Stomach (tissue), 4 donors: ENCODE results near the gene SKA3.

Source experiments
- EP300 ChIP-seq: sonication (generic); formaldehyde crosslinking; IDR thresholded peaks from one replicate; pipeline ENCODE4 v1.6.1; 2017; ENCODE audit warnings: antibody characterized with exemption
- POLR2A ChIP-seq, 4 donors: fragments of 450-650 bp; IDR thresholded peaks; one replicate each; pipeline ENCODE4 v1.6.1; 2016; ENCODE audit warnings: antibody characterized with exemption in 4 of 4, control low read depth in 2 of 4, mild to moderate bottlenecking in 1 of 4, moderate library complexity in 1 of 4
- TF ChIP-seq, protein P1 (sequence below), 7 experiments: fragments of 450-650 bp in 4 of 7; fragments of 200-600 bp in 3 of 7; sonication (generic) in 3 of 7; IDR thresholded peaks; one replicate each; pipeline ENCODE4 v1.5.1; 2016 to 2019; ENCODE audit warnings: antibody characterized with exemption in 7 of 7, control low read depth in 2 of 7, mild to moderate bottlenecking in 1 of 7

DNA sequence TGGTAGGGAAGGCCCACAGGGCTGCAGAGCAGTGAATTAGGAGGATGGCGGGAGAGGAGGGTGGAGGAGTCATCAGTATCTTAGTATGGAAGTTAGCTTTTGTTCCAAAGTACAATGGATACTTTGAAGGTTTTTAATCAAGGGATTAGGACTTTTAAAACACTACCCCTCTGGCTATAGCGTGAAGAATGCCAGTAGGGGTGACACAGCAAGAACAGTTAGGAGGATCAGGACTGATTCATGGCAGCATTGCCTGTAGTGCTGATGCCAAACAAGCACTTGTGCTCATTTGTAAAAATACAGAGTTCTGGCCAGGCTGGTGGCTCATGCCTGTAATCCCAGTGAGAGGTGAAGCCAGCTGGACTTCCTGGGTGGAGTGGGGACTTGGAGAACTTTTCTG is 46.2 kb downstream of the SKA3 start:
- TF ChIP-seq, protein P1, sequence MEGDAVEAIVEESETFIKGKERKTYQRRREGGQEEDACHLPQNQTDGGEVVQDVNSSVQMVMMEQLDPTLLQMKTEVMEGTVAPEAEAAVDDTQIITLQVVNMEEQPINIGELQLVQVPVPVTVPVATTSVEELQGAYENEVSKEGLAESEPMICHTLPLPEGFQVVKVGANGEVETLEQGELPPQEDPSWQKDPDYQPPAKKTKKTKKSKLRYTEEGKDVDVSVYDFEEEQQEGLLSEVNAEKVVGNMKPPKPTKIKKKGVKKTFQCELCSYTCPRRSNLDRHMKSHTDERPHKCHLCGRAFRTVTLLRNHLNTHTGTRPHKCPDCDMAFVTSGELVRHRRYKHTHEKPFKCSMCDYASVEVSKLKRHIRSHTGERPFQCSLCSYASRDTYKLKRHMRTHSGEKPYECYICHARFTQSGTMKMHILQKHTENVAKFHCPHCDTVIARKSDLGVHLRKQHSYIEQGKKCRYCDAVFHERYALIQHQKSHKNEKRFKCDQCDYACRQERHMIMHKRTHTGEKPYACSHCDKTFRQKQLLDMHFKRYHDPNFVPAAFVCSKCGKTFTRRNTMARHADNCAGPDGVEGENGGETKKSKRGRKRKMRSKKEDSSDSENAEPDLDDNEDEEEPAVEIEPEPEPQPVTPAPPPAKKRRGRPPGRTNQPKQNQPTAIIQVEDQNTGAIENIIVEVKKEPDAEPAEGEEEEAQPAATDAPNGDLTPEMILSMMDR (IDR thresholded peaks at IDR 0.05) = no peak
- TF ChIP-seq EP300 (no peak), POLR2A (IDR thresholded peaks at IDR 0.05) (no peak)
